NT2/D1 (cell line): Measurements from ENCODE around the gene PPFIBP1.

Source experiments
- SUZ12 ChIP-seq: IDR thresholded peaks from 2 replicates; pipeline ENCODE4 v1.6.1; 2011; ENCODE audit not compliant: insufficient read length, insufficient read depth; ENCODE audit errors: extremely low read depth
- YY1 ChIP-seq: IDR thresholded peaks from 2 replicates; pipeline ENCODE4 v1.6.1; 2011; ENCODE audit not compliant: insufficient read length, insufficient read depth
- ZNF274 ChIP-seq: IDR thresholded peaks from 2 replicates; pipeline ENCODE4 v1.6.1; 2011; ENCODE audit warnings: mild to moderate bottlenecking, low read depth, low read length

- TF ChIP-seq YY1: no peak
- no peak for TF ChIP-seq ZNF274
- no peak for TF ChIP-seq SUZ12
Measured at GRCh38 chr12:27576667-27577347, 52.8 kb downstream of the PPFIBP1 start.
